Measurements from ENCODE around the gene MUC12. TPM values are rescaled to one million over a fixed set of nuclear protein-coding genes. Genes with fewer than 3 reads are reported as not detected.

The MUC12 gene
- total RNA-seq, 4 donors from 2014 or later = 1.4 TPM; not detected in 3

- in situ Hi-C loops (cut with MboI; ENCODE audit: low sequenced_read_pairs in 4 of 4) = loop anchor here in 1 of 4 donors (10.0 kb wide), 1 partner anchor 83 kb away; no protein-coding TSS in a partner anchor
- Histone ChIP-seq H3K27ac (no peak overlapping the region), H3K36me3 (no peaks in the 10 kb centered on the region), H3K4me1 (no peaks in the 10 kb centered on the region), H3K9me3 (no peaks in the 10 kb centered on the region), H3K27me3 (peaks cover 6 to 22% (median 19%) of the 10 kb centered on the region in 3 donors), H3K4me3 (no peak overlapping the region)
- DNase-seq (no peak), ATAC-seq (no peak)
- intact Hi-C loops (cut with DNase I; ENCODE audit: low total_unique reads) = no loop called here
- no peak for TF ChIP-seq POLR2A (IDR thresholded peaks at IDR 0.05)
- TF ChIP-seq CTCF (IDR thresholded peaks at IDR 0.05 in 4 of 5, conservative IDR thresholded peaks at IDR 0.05 in 1 of 5) = no peak
These were observed 2.6 kb downstream of the MUC12 start for GRCh38 chr7:100972002-100972347.

GRCh38 chr7:100974021-100974420, 4.7 kb downstream of the MUC12 start:
- no peak for DNase-seq
- TF ChIP-seq POLR2A (IDR thresholded peaks at IDR 0.05) (no peak), CTCF (IDR thresholded peaks at IDR 0.05 in 4 of 5, conservative IDR thresholded peaks at IDR 0.05 in 1 of 5) (no peak)
- Histone ChIP-seq H3K27ac (no peak overlapping the region), H3K4me1 (no peaks in the 10 kb centered on the region), H3K4me3 (no peak overlapping the region), H3K27me3 (peaks cover 0 to 14% (median 3%) of the 10 kb centered on the region in 3 donors), H3K9me3 (no peaks in the 10 kb centered on the region), H3K36me3 (no peaks in the 10 kb centered on the region)
- in situ Hi-C loops (cut with MboI; ENCODE audit: low sequenced_read_pairs in 4 of 4) = loop anchor here in 1 of 4 donors (10.0 kb wide), 1 partner anchor 81 kb away; no protein-coding TSS in a partner anchor
- intact Hi-C loops (cut with DNase I; ENCODE audit: low total_unique reads) = no loop called here
- no peak for ATAC-seq

- intact Hi-C loops (cut with DNase I; ENCODE audit: low total_unique reads) = no loop called here
- Histone ChIP-seq H3K27ac (no peak overlapping the region), H3K36me3 (no peaks in the 10 kb centered on the region), H3K4me3 (no peak overlapping the region), H3K4me1 (no peaks in the 10 kb centered on the region), H3K9me3 (no peaks in the 10 kb centered on the region), H3K27me3 (peaks cover 0 to 5% (median under 1%) of the 10 kb centered on the region in 3 donors)
- TF ChIP-seq CTCF (IDR thresholded peaks at IDR 0.05 in 4 of 5, conservative IDR thresholded peaks at IDR 0.05 in 1 of 5) (no peak), POLR2A (IDR thresholded peaks at IDR 0.05) (no peak)
- ATAC-seq (no peak), DNase-seq (no peak)
- in situ Hi-C loops (cut with MboI; ENCODE audit: low sequenced_read_pairs in 4 of 4) = loop anchor here in 1 of 4 donors (10.0 kb wide), 1 partner anchor 79 kb away; no protein-coding TSS in a partner anchor
These were observed 6.0 kb downstream of the MUC12 start for GRCh38 chr7:100975371-100975821.

GRCh38 chr7:100978300-100978699, 8.9 kb downstream of the MUC12 start:
- no peak for TF ChIP-seq POLR2A (IDR thresholded peaks at IDR 0.05)
- no peak for TF ChIP-seq CTCF (IDR thresholded peaks at IDR 0.05 in 4 of 5, conservative IDR thresholded peaks at IDR 0.05 in 1 of 5)
- no peak overlapping the region for H3K27ac ChIP-seq
- no peak overlapping the region for H3K4me3 ChIP-seq
- ATAC-seq = no peak
- no peaks in the 10 kb centered on the region for H3K36me3 ChIP-seq
- H3K4me1 ChIP-seq = no peaks in the 10 kb centered on the region
- no peak for DNase-seq
- in situ Hi-C loops (cut with MboI; ENCODE audit: low sequenced_read_pairs in 4 of 4) = loop anchor here in 1 of 4 donors (10.0 kb wide), 1 partner anchor 77 kb away; no protein-coding TSS in a partner anchor
- H3K27me3 ChIP-seq = no peaks in the 10 kb centered on the region
- H3K9me3 ChIP-seq = no peaks in the 10 kb centered on the region
- intact Hi-C loops (cut with DNase I; ENCODE audit: low total_unique reads) = no loop called here

Data from gastrocnemius medialis (tissue), 4 donors.